Medulla oblongata (tissue), 1 donor: ENCODE data around the gene SIRT7.
"Not testable (repeated sequence)": the region's sequence is repeated elsewhere in the genome, so short reads cannot be mapped to it uniquely, and the experiment has no call there.

ENCODE experiments used
- DNase-seq: peaks from one replicate; pipeline ENCODE4 v3.0.0-alpha.2; 2015; ENCODE audit errors: extremely low spot score

The SIRT7 gene

GRCh38 chr17:81955058-81955681 lies 37.2 kb upstream of the SIRT7 start:
- no peak for DNase-seq

GRCh38 chr17:81954131-81955057 lies 36.4 kb upstream of the SIRT7 start:
- DNase-seq = no peak

GRCh38 chr17:81953443-81953842 lies 35.5 kb upstream of the SIRT7 start:
- DNase-seq = not testable (repeated sequence)

- DNase-seq = no peak
These were observed 34.8 kb upstream of the SIRT7 start for GRCh38 chr17:81952792-81953228.

- DNase-seq = no peak
These were observed 34.1 kb upstream of the SIRT7 start for GRCh38 chr17:81951785-81952684.

GRCh38 chr17:81950501-81950900 lies 32.5 kb upstream of the SIRT7 start:
- DNase-seq = no peak

GRCh38 chr17:81948635-81949378 lies 30.8 kb upstream of the SIRT7 start:
- no peak for DNase-seq

GRCh38 chr17:81947189-81947588 lies 29.2 kb upstream of the SIRT7 start, which contains the start of gene MYADML2:
MYADML2 (minus strand) TSS chr17:81947233; CDS start chr17:81941741, 5,492 bp downstream.
- DNase-seq = no peak

GRCh38 chr17:81944858-81945257 lies 26.9 kb upstream of the SIRT7 start:
- no peak for DNase-seq

GRCh38 chr17:81942167-81942553 lies 24.2 kb upstream of the SIRT7 start:
- DNase-seq = no peak

- DNase-seq = no peak
These were observed 23.6 kb upstream of the SIRT7 start for GRCh38 chr17:81941484-81942166.

GRCh38 chr17:81940538-81941483 lies 22.8 kb upstream of the SIRT7 start:
- no peak for DNase-seq

GRCh38 chr17:81939881-81940385 lies 22.0 kb upstream of the SIRT7 start:
- peak; percentile 74 for DNase-seq

GRCh38 chr17:81939218-81939617 lies 21.2 kb upstream of the SIRT7 start:
- DNase-seq = no peak

GRCh38 chr17:81935709-81936084 lies 17.7 kb upstream of the SIRT7 start:
- no peak for DNase-seq

- no peak for DNase-seq
These were observed 17.1 kb upstream of the SIRT7 start for GRCh38 chr17:81934850-81935708.

GRCh38 chr17:81934098-81934757 lies 16.3 kb upstream of the SIRT7 start:
- no peak for DNase-seq
